HG03457 (cell line): ENCODE results near the gene BRD7.
A peak's percentile ranks its signal among the peaks of the same experiment; 100 is the strongest.

Experiments used
- ATAC-seq: cut with Tn5 transposase; IDR thresholded peaks from one replicate; pipeline ENCODE4 v1.9.1; 2021; ENCODE audit warnings: moderate number of reproducible peaks; ENCODE audit not compliant: unreplicated experiment

The BRD7 gene

GRCh38 chr16:50275428-50276325 is 93.1 kb downstream of the BRD7 start:
- no peak for ATAC-seq

GRCh38 chr16:50275098-50275415 is 93.7 kb downstream of the BRD7 start:
- no peak for ATAC-seq

GRCh38 chr16:50274326-50275097 is 94.3 kb downstream of the BRD7 start:
- peak; percentile 19 for ATAC-seq

- peak; percentile 47 for ATAC-seq
These were observed 94.9 kb downstream of the BRD7 start for GRCh38 chr16:50273888-50274325.

GRCh38 chr16:50273382-50273690 is 95.5 kb downstream of the BRD7 start:
- no peak for ATAC-seq

GRCh38 chr16:50272687-50273381 is 96.0 kb downstream of the BRD7 start:
- no peak for ATAC-seq

- ATAC-seq = no peak
These were observed 96.6 kb downstream of the BRD7 start for GRCh38 chr16:50272111-50272571.

- no peak for ATAC-seq
These were observed 97.4 kb downstream of the BRD7 start for GRCh38 chr16:50271148-50272041.

GRCh38 chr16:50270510-50271147 is 98.2 kb downstream of the BRD7 start:
- no peak for ATAC-seq

GRCh38 chr16:50269769-50270509 is 98.8 kb downstream of the BRD7 start:
- no peak for ATAC-seq

- no peak for ATAC-seq
These were observed 99.6 kb downstream of the BRD7 start for GRCh38 chr16:50269061-50269705.

GRCh38 chr16:50268352-50268751 is 100.4 kb downstream of the BRD7 start:
- ATAC-seq = no peak

- ATAC-seq = no peak
These were observed 101.1 kb downstream of the BRD7 start for GRCh38 chr16:50267651-50268050.

- no peak for ATAC-seq
These were observed 101.6 kb downstream of the BRD7 start for GRCh38 chr16:50267151-50267631.

GRCh38 chr16:50266337-50267091 is 102.3 kb downstream of the BRD7 start, which contains the start of gene ADCY7:
Gene ADCY7 (plus strand): TSS chr16:50266551. CDS start chr16:50288180, 21,629 bp downstream.
- peak; percentile 68 for ATAC-seq
